ENCODE measurements around the gene CRB2. TPM values are rescaled to one million over a fixed set of nuclear protein-coding genes. Genes with fewer than 3 reads are reported as not detected.

The CRB2 gene
- total RNA-seq, 2 donors from 2014 or later = 1.6 to 3.5 TPM

DNA sequence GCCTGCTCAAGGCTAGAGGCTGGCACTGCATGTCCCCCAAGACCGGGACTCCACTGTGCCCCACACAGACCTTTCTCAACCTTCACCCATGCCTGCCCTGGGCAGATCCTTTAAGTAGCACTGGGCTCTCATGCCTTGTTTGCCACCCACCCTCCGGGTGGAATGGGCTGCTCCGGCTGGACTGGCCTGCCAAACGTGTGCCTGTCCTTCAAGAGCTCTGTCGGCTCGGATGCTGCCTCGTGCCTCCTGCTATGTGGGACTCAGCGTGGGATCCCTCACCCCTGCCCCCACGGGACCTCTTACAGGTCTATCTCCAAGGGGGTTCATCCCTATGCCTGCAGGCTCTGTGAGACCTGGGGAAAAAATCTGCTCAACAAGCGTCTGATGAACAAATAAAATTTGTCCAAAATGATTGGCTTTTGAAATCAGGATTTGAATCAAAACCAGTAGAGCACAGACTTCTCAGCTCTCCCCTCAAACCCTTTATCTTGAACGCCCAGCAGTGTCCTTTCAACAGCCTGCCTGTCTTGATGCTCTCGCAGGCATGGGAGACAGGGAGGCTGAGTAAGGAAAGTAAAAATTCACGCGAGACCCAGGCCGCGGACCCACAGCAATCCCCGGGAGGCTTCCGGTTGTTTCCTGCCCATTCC, 56.3 kb downstream of the CRB2 start:
- Histone ChIP-seq H3K9me3 (no peaks in the 10 kb centered on the region), H3K36me3 (no peaks in the 10 kb centered on the region), H3K27ac (no peak overlapping the region), H3K4me1 (peaks cover 0 to 4% of the 10 kb centered on the region in 2 donors), H3K4me3 (no peak overlapping the region), H3K27me3 (no peaks in the 10 kb centered on the region)
- no peak for DNase-seq (ENCODE audit: low spot score)
- TF ChIP-seq, protein P1, sequence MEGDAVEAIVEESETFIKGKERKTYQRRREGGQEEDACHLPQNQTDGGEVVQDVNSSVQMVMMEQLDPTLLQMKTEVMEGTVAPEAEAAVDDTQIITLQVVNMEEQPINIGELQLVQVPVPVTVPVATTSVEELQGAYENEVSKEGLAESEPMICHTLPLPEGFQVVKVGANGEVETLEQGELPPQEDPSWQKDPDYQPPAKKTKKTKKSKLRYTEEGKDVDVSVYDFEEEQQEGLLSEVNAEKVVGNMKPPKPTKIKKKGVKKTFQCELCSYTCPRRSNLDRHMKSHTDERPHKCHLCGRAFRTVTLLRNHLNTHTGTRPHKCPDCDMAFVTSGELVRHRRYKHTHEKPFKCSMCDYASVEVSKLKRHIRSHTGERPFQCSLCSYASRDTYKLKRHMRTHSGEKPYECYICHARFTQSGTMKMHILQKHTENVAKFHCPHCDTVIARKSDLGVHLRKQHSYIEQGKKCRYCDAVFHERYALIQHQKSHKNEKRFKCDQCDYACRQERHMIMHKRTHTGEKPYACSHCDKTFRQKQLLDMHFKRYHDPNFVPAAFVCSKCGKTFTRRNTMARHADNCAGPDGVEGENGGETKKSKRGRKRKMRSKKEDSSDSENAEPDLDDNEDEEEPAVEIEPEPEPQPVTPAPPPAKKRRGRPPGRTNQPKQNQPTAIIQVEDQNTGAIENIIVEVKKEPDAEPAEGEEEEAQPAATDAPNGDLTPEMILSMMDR (IDR thresholded peaks at IDR 0.05) = no peak

DNA sequence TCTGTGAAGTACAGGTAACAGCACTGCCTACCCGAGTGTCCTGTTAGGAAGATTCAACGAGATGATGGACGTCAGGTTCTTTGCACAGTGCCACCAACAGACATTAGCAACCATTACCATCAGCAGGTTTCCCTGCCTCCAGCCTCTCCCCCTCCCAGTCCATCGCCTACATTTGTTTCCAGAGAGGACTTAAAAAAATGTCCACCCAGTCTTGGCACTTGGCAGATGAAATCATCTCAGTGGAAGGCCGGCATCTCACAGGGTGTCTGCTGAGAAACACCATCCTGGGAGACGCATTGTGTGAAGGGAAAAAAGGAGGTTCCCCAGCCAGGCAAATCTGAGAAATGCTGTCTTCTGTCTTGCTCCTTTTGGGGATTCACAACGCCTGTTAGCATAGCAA, 58.2 kb downstream of the CRB2 start:
- no peak for DNase-seq (ENCODE audit: low spot score)
- TF ChIP-seq, protein P1 (IDR thresholded peaks at IDR 0.05) = no peak
- Histone ChIP-seq H3K27me3 (no peaks in the 10 kb centered on the region), H3K9me3 (no peaks in the 10 kb centered on the region), H3K36me3 (no peaks in the 10 kb centered on the region), H3K27ac (no peak overlapping the region), H3K4me3 (no peak overlapping the region), H3K4me1 (no peaks in the 10 kb centered on the region)

DNA sequence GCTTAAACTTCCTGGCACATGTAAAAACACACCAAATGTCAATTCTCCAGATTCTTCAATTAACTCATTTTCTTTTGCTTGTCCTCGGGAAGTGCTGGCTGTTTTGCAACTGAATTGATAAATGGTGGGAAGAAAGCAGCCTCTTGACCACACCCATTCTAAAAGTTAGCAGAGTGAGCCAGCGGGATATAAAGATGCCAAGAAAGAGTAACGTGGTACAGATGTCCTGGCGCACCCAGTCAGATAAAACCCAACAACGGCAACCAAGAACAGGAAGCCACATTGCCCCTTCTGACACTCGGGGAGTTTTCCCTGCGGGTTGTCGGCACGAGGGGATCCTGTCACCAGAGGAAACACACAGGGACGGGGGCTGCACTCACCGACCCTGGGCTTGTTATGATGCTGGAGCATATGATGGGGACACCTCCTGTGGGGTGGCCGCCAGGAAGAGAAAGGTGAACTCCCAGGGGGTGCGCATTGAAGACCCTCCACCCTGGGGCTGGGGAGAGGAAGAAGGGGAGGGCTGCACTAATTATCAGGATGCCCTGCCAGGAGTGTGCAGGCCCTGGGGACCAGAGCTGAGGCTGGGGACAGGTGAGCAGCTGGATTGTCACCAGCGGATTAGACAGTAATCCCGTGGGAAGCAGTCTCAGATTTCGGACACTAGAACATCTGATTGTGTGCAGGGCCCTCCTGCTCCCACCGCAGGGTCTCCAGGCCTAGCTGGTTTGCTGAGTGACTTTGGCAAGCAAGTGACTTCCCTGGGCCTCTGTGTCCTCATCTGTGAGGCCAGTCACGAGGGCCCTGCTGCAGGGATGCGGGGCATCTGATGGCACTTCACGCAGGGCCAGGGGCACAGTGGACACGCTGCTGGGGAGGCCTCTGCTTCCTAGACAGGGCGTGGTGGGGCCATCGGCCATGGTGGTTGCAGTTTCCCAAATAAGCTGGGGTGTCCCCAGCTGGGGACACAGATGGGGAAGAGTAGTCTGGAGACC, 59.2 kb downstream of the CRB2 start:
- H3K27me3 ChIP-seq = no peaks in the 10 kb centered on the region
- H3K4me1 ChIP-seq = no peaks in the 10 kb centered on the region
- no peak for DNase-seq (ENCODE audit: low spot score)
- no peak overlapping the region for H3K27ac ChIP-seq
- H3K9me3 ChIP-seq = no peaks in the 10 kb centered on the region
- TF ChIP-seq, protein P1 (IDR thresholded peaks at IDR 0.05) = no peak
- no peak overlapping the region for H3K4me3 ChIP-seq
- H3K36me3 ChIP-seq = no peaks in the 10 kb centered on the region

DNA sequence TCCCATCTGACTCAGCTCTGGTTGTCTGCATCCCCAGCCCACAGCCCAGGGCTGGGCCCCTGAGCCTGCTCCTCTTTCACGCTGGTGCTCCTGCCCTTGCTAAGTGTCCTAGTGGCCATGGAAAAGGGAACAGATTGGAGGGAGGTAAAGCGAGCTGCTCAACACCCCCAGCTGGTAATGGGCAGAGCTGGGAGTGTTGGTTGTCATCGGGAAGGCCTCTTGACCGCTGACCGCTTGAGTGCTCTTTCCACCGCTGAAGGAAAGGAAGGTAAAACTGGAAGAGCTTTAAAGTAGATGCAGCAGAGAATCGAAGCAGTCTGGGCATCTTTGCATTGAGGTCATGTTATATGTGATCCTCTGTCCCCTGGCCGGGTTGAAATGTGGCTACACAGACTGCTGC, 60.2 kb downstream of the CRB2 start:
- Histone ChIP-seq H3K4me3 (no peak overlapping the region), H3K9me3 (no peaks in the 10 kb centered on the region), H3K4me1 (no peaks in the 10 kb centered on the region), H3K27me3 (no peaks in the 10 kb centered on the region), H3K36me3 (no peaks in the 10 kb centered on the region), H3K27ac (no peak overlapping the region)
- DNase-seq (ENCODE audit: low spot score) = no peak
- TF ChIP-seq, protein P1 (IDR thresholded peaks at IDR 0.05) = no peak

DNA sequence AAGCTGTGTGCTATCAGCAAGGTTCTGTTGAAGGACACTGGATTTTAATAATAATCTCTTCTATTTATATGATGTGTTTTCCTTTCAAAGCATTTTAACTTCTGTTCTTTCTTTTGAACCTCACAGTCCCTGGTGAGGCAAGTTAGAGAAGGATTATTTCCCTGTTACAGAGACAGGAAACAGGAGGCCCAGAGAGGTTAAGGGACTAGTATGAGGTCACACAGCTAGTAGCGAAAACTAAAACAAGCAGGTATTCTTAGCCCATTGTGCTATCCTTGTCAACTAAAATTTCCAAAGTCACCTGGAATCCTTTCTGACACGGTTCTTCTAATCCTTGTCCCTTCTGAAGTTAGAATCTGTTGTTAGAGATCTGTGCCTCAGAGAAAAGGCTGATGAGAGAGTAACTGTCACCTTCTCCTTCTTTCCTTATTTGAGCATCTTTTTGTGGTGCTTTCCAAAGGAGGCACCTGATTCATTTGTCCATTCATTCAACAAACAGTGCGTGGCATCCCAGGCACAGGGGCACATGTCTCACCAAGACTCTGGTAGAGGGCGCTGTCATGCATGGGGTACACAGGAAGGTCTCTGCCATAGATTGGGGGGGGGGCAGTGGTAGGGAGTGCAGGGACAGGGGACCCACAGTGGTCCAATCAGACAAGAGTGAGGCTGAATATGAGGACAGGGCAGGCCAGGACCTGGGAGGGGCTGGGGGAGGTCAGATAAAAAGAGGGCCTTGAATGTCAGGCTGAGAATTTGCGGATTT, 61.5 kb downstream of the CRB2 start:
- DNase-seq (ENCODE audit: low spot score) = no peak
- Histone ChIP-seq H3K27ac (no peak overlapping the region), H3K36me3 (no peaks in the 10 kb centered on the region), H3K9me3 (no peaks in the 10 kb centered on the region), H3K27me3 (no peaks in the 10 kb centered on the region), H3K4me1 (no peaks in the 10 kb centered on the region), H3K4me3 (no peak overlapping the region)
- TF ChIP-seq, protein P1 (IDR thresholded peaks at IDR 0.05) = no peak

All from right atrium auricular region (tissue), 2 donors.